Measurements from ENCODE around the gene PIM3.
A peak's percentile ranks its signal among the peaks of the same experiment; 100 is the strongest.

The PIM3 gene

DNA sequence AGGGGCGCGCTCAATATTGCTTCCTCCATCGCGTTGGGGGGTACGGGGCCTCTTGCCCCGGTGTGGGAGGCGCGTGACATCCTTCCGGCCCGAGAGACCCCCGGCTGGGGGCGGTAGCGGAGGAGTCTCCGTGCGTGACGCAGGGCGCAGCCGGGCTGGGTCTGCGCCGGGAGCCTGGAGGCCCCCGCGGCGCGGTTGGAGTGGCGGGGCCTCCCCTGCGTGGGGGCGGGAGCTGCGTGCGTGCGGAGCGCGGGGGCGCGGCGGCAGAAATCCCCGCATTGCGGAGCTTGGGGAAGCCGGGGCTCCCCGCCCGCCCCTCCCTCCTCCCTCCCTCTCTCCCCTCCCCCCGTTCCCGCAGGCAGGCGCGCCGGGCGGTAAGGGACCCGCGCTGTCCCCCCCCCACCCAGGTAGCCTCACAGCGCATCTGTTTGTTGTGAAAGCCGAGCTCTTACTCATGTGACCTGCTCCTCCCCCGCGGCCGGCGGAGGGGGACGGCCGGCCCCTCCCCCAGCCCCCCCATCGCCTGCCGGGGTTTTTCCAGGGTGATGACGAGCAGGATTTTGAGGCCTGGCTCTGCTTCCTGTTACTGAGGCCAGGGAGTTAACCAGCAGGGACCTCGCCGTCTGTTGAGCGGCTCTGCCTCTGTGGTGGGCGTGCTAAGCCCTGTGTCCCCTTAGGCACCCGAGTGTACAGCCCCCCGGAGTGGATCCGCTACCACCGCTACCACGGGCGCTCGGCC, 1.6 kb downstream of the PIM3 start:
- peaks cover 17% of the 10 kb centered on the region; the same call in 1 of the 2 replicates for H3K27me3 ChIP-seq (ENCODE audit: insufficient read depth, low read length)
- no peaks in the 10 kb centered on the region; the same call in 1 of the 2 replicates for H3K4me1 ChIP-seq (ENCODE audit: insufficient read depth, low read length)
- H3K27ac ChIP-seq (ENCODE audit: low read length), result no peak overlapping the region
- no peaks in the 10 kb centered on the region for H3K9me3 ChIP-seq (ENCODE audit: insufficient read depth, low read depth, low read length)
- peak overlapping the region; percentile 78 for H3K4me3 ChIP-seq (ENCODE audit: low read length)
- peaks cover 18% of the 10 kb centered on the region; the same call in 1 of the 2 replicates for H3K36me3 ChIP-seq (ENCODE audit: insufficient read depth, low read depth, low read length)
- peak overlapping the region; percentile 65; the same call in 1 of the 2 replicates for H3K9ac ChIP-seq (ENCODE audit: low read depth, low read length)

- H3K36me3 ChIP-seq (ENCODE audit: insufficient read depth, low read depth, low read length), result peaks cover 18% of the 10 kb centered on the region; the same call in 1 of the 2 replicates
- H3K27ac ChIP-seq (ENCODE audit: low read length), result no peak overlapping the region
- H3K27me3 ChIP-seq (ENCODE audit: insufficient read depth, low read length), result peaks cover 17% of the 10 kb centered on the region; the same call in 1 of the 2 replicates
- no peaks in the 10 kb centered on the region for H3K9me3 ChIP-seq (ENCODE audit: insufficient read depth, low read depth, low read length)
- H3K9ac ChIP-seq (ENCODE audit: low read depth, low read length), result peak overlapping the region; percentile 65; the same call in 1 of the 2 replicates
- peak overlapping the region; percentile 51; the same call in 1 of the 2 replicates for H3K4me3 ChIP-seq (ENCODE audit: low read length)
- H3K4me1 ChIP-seq (ENCODE audit: insufficient read depth, low read length), result no peaks in the 10 kb centered on the region; the same call in 1 of the 2 replicates
These were observed 2.4 kb downstream of the PIM3 start for GRCh38 chr22:49962751-49963646.

DNA sequence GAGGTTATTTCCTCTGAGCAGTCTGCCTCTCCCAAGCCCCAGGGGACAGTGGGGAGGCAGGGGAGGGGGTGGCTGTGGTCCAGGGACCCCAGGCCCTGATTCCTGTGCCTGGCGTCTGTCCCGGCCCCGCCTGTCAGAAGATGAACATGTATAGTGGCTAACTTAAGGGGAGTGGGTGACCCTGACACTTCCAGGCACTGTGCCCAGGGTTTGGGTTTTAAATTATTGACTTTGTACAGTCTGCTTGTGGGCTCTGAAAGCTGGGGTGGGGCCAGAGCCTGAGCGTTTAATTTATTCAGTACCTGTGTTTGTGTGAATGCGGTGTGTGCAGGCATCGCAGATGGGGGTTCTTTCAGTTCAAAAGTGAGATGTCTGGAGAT, 3.1 kb downstream of the PIM3 start:
- peaks cover 18% of the 10 kb centered on the region; the same call in 1 of the 2 replicates for H3K36me3 ChIP-seq (ENCODE audit: insufficient read depth, low read depth, low read length)
- H3K27ac ChIP-seq (ENCODE audit: low read length), result no peak overlapping the region
- H3K4me1 ChIP-seq (ENCODE audit: insufficient read depth, low read length), result no peaks in the 10 kb centered on the region; the same call in 1 of the 2 replicates
- H3K9me3 ChIP-seq (ENCODE audit: insufficient read depth, low read depth, low read length), result no peaks in the 10 kb centered on the region
- H3K4me3 ChIP-seq (ENCODE audit: low read length), result no peak overlapping the region
- H3K27me3 ChIP-seq (ENCODE audit: insufficient read depth, low read length), result peaks cover 17% of the 10 kb centered on the region; the same call in 1 of the 2 replicates
- no peak overlapping the region for H3K9ac ChIP-seq (ENCODE audit: low read depth, low read length)

GRCh38 chr22:49964136-49965090, 3.8 kb downstream of the PIM3 start:
- Histone ChIP-seq H3K4me1 (ENCODE audit: insufficient read depth, low read length) (no peaks in the 10 kb centered on the region; the same call in 1 of the 2 replicates), H3K27me3 (ENCODE audit: insufficient read depth, low read length) (peaks cover 11% of the 10 kb centered on the region; the same call in 1 of the 2 replicates), H3K9ac (ENCODE audit: low read depth, low read length) (no peak overlapping the region), H3K27ac (ENCODE audit: low read length) (no peak overlapping the region), H3K4me3 (ENCODE audit: low read length) (no peak overlapping the region), H3K36me3 (ENCODE audit: insufficient read depth, low read depth, low read length) (peaks cover 18% of the 10 kb centered on the region; the same call in 1 of the 2 replicates), H3K9me3 (ENCODE audit: insufficient read depth, low read depth, low read length) (no peaks in the 10 kb centered on the region)

GRCh38 chr22:49965091-49966040, 4.8 kb downstream of the PIM3 start:
- no peak overlapping the region for H3K4me3 ChIP-seq (ENCODE audit: low read length)
- no peak overlapping the region for H3K27ac ChIP-seq (ENCODE audit: low read length)
- H3K36me3 ChIP-seq (ENCODE audit: insufficient read depth, low read depth, low read length), result peaks cover 18% of the 10 kb centered on the region; the same call in 1 of the 2 replicates
- H3K9me3 ChIP-seq (ENCODE audit: insufficient read depth, low read depth, low read length), result no peaks in the 10 kb centered on the region
- peaks cover 11% of the 10 kb centered on the region for H3K27me3 ChIP-seq (ENCODE audit: insufficient read depth, low read length)
- peaks cover under 1% of the 10 kb centered on the region for H3K4me1 ChIP-seq (ENCODE audit: insufficient read depth, low read length)
- H3K9ac ChIP-seq (ENCODE audit: low read depth, low read length), result no peak overlapping the region

DNA sequence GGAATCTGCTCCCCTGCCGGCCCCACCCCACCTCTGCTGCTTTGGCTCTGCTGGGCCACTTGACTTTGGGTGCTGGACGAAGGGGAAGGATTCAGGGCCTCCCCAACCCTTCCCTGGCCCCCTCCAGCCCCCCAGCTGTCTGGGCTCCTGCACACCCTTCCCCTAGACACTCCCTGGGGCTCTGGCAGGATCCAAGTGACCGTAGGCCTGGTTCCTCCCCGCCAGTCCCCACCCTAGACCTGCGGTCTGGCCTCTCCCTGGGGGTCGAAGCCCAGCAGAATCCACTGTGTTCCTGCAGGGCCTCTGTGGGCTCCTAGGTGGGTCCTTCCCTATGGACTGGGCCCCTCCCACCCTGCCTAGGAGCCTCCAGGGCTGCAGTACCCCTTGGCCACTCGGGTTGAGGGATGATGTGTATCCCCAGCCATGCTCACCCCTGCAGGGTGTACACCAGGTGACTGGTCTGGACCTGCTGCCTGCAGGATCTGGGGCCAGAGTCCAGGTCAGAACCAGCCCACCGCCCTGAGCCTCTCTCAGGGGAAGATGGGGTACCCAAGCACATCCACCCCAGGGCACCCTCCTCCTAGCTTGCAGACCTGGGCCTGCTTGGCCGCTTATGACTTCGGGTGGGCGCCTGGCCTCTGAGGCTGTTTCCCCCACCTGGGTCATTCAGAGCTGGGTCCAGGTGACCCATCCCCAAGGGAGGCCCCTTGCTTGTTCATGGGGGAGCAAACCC, 5.6 kb downstream of the PIM3 start:
- no peak overlapping the region for H3K4me3 ChIP-seq (ENCODE audit: low read length)
- H3K36me3 ChIP-seq (ENCODE audit: insufficient read depth, low read depth, low read length), result peaks cover 18% of the 10 kb centered on the region; the same call in 1 of the 2 replicates
- no peaks in the 10 kb centered on the region for H3K9me3 ChIP-seq (ENCODE audit: insufficient read depth, low read depth, low read length)
- H3K27ac ChIP-seq (ENCODE audit: low read length), result no peak overlapping the region
- peaks cover 19% of the 10 kb centered on the region for H3K27me3 ChIP-seq (ENCODE audit: insufficient read depth, low read length)
- peaks cover 3% of the 10 kb centered on the region for H3K4me1 ChIP-seq (ENCODE audit: insufficient read depth, low read length)
- no peak overlapping the region for H3K9ac ChIP-seq (ENCODE audit: low read depth, low read length)

GRCh38 chr22:49966774-49967705, 6.5 kb downstream of the PIM3 start:
- no peak overlapping the region for H3K27ac ChIP-seq (ENCODE audit: low read length)

DNA sequence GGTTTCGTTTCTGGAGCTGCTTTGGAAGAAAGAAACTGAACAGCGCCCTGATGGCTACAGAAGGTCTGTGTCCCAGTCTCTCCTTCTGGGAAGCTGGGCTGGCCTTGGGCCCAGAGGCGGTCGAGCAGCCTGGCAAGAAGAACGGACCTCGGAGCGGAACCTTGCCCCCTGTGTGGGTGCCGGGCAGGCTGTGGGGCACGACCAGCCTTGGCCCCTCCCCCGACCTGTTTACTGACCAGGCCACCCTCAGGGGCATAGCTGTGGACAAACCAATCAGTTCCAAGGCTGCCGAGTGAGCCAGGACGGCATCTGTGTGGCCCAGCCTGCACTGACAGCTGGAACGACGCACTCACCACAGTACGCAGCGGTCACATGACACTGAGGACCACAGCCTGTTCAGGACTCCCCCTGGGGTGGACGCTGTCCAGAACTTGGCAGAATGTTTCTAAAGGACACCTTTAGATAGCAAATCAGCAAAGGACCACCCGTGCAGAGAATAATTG, 7.2 kb downstream of the PIM3 start:
- H3K4me3 ChIP-seq (ENCODE audit: low read length), result no peak overlapping the region
- peaks cover 3% of the 10 kb centered on the region for H3K4me1 ChIP-seq (ENCODE audit: insufficient read depth, low read length)
- H3K36me3 ChIP-seq (ENCODE audit: insufficient read depth, low read depth, low read length), result peaks cover 14% of the 10 kb centered on the region; the same call in 1 of the 2 replicates
- H3K9ac ChIP-seq (ENCODE audit: low read depth, low read length), result no peak overlapping the region
- H3K9me3 ChIP-seq (ENCODE audit: insufficient read depth, low read depth, low read length), result no peaks in the 10 kb centered on the region
- peaks cover 28% of the 10 kb centered on the region for H3K27me3 ChIP-seq (ENCODE audit: insufficient read depth, low read length)
- H3K27ac ChIP-seq (ENCODE audit: low read length), result no peak overlapping the region

More at GRCh38 chr22:49966774-49967705, 6.5 kb downstream of the PIM3 start:
- Histone ChIP-seq H3K36me3 (ENCODE audit: insufficient read depth, low read depth, low read length) (peaks cover 18% of the 10 kb centered on the region; the same call in 1 of the 2 replicates), H3K27me3 (ENCODE audit: insufficient read depth, low read length) (peaks cover 21% of the 10 kb centered on the region), H3K4me1 (ENCODE audit: insufficient read depth, low read length) (peaks cover 3% of the 10 kb centered on the region), H3K4me3 (ENCODE audit: low read length) (no peak overlapping the region), H3K9me3 (ENCODE audit: insufficient read depth, low read depth, low read length) (no peaks in the 10 kb centered on the region), H3K9ac (ENCODE audit: low read depth, low read length) (no peak overlapping the region)

DNA sequence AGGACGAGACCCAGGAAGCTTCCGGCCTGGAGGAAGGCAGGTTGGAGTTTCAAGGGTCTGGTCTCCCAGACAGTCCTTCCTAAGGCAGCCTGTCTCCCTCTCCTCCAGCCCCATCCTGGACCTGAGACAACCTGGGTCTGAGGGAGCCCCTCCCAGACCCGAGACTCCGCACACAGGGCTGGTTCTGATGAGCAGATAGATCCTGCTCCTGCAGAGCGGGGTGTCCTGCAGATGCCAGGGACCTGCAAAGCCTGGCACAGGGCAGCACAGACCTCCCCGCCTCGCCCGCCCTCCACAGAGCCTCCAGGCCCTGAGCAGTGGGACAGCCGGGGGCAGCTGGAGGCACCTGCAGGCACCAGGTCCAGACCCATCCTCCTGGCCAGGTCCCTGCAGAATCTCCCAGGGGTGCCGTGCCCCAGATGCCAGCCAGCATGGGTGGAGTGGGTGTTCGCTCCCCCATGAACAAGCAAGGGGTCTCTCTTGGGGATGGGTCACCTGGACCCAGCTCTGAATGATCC, 7.8 kb downstream of the PIM3 start:
- H3K9me3 ChIP-seq (ENCODE audit: insufficient read depth, low read depth, low read length), result no peaks in the 10 kb centered on the region
- H3K36me3 ChIP-seq (ENCODE audit: insufficient read depth, low read depth, low read length), result peaks cover 8% of the 10 kb centered on the region; the same call in 1 of the 2 replicates
- no peak overlapping the region for H3K9ac ChIP-seq (ENCODE audit: low read depth, low read length)
- H3K4me3 ChIP-seq (ENCODE audit: low read length), result no peak overlapping the region
- H3K27me3 ChIP-seq (ENCODE audit: insufficient read depth, low read length), result peaks cover 34% of the 10 kb centered on the region
- H3K4me1 ChIP-seq (ENCODE audit: insufficient read depth, low read length), result peaks cover 3% of the 10 kb centered on the region; the same call in 1 of the 2 replicates
- no peak overlapping the region for H3K27ac ChIP-seq (ENCODE audit: low read length)
